K562 treated with DMSO at 1 percent for 48 hours (cell line): Measurements from ENCODE around the gene MPIG6B. TPM values are rescaled to one million over a fixed set of nuclear protein-coding genes. Genes with fewer than 3 reads are reported as not detected.

Experiments used
- total RNA-seq: library from RNA; unstranded; fragments of 300-600 nt; gene quantifications from 2 replicates; pipeline ENCODE4 v1.2.3, GENCODE V29; 2022; ENCODE audit warnings: low replicate concordance; ENCODE audit errors: extremely low read depth

The MPIG6B gene
- total RNA-seq = not detected in 2 replicates

DNA sequence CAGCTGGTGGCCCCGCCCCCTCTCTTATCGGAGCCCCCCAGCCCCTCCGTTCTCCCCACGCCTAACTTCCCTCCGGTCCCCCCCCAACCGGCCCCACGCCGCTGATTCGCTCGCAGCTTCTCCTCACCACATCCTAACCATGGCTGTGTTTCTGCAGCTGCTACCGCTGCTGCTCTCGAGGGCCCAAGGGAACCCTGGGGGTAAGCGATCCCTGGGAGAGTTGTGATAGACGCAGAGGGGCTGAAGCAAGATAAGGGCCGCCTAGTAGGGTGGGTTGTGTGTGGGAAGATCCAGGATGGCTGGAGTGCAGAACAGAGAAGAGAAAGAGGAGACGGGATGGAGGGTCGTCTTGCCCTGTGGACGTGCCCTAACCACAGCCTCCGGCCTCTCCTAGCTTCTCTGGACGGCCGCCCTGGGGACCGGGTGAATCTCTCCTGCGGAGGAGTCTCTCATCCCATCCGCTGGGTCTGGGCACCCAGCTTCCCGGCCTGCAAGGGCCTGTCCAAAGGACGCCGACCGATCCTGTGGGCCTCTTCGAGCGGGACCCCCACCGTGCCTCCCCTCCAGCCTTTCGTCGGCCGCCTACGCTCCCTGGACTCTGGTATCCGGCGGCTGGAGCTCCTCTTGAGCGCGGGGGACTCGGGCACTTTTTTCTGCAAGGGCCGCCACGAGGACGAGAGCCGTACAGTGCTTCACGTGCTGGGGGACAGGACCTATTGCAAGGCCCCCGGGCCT is at the start of gene MPIG6B:
Gene MPIG6B (plus strand): TSS at position 129 of the 735 bp plus-strand sequence. CDS start 11 bp downstream, at position 140.

DNA sequence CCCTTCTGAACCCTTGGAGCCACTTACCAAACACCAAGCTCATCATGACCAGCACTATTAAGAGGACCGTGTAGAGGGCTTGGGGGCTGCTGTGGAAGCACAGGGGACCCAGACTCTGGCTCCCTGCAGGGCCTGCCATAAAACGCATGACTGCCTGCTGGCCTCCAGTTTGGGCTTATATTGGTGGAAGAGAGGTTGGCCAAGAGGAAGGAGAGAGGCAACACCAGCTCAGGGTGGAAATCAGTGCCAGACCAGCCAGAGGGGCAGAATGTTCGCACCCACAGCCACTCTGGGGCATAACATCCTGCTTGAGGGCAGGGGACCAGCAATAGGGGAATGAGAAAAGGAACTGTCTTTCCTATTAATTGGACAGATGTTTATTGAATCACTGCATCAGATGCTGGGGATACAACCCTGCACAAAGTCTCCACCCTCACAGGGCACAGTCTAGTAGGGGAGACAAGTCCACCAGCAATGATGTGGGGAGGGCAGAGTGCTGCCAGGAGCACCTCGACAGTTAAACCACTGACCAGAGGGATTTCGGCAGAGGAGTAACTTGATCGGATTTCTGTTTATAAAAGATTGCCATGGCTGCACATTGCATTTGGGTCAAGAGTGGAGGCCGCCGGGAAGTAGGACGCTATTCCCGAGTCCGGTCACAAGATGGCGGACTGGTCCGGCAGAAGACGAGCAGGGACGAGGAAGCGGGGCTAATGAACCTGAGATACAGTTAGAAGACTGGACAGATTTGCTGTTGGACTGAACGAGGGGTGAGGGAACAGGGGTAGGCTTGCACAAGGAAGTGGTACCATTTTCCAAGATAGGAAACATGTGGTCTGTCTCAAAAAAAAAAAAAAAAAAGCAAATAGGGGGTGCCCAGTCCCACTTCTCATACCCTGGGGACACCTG is 42.7 kb upstream of the MPIG6B start, which contains the start of gene LY6G5C:
Gene LY6G5C (minus strand): TSS at position 842 of the 909 bp plus-strand sequence. CDS start 694 bp downstream, at position 148.

GRCh38 chr6:31702819-31703716 is 20.1 kb upstream of the MPIG6B start, which contains the start of gene ABHD16A:
Gene ABHD16A (minus strand): TSS chr6:31703324. CDS start chr6:31703281, 43 bp downstream.

DNA sequence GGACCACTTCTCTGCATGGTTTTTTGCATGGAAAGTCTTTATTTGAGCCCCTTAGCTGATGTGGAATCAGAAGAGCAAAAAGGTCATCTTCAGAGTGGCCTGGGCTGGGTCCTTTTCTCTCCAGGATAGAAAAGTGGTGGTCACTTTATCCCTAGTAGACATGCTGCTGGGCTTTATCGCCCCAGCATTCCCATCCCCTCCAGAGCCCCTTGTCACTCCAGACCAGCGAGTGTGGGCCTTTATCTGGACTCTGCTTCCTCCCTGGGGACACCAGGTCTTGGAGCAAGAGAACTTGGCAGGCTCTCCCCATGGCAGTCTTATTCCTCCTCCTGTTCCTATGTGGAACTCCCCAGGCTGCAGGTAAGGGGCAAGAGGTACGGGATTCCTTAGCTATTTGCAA is 16.6 kb upstream of the MPIG6B start, which contains the start of gene LY6G6F:
Gene LY6G6F (plus strand): TSS at position 268 of the 400 bp plus-strand sequence. CDS start 41 bp downstream, at position 309.

DNA sequence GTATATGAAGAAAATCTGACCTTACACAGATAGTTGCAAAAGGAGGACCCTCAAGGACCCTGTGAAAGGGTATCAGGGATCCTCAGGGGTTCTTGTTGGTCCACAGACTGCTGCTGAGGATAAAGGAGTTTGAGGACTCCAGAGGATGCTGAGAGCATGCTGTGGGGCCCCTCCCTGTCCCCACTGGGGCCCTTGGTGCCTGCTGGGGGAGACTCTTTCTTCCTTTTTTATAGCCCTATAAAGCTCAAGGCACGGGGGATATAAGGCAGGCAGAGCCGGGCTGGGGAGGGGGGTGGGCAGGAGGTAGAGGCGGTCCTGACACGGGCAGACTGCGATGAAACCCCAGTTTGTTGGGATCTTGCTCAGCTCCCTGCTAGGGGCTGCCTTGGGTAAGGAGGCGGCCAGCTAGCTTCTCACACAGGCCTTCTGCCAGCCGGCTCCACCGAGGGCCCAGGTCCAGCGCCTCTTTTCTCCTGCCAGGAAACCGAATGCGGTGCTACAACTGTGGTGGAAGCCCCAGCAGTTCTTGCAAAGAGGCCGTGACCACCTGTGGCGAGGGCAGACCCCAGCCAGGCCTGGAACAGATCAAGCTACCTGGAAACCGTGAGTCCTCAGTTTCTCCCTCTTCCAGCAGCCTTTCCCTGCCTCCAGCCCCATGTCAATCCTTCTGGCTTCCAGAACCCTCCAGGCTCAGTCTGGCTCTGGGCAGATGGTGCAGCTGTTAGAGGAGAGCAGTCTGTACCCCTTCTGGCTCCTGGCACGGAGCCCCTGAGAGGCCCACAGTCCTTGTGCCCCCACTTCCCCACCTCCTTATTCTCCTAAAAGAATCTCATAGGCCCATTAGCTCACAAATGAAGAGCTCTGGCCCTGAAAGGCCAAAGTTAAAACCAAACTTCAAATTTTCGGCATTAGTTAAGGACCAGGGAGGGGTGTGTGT is 7.9 kb upstream of the MPIG6B start, which contains the start of gene LY6G6D:
Gene LY6G6D (plus strand): TSS at position 327 of the 937 bp plus-strand sequence. CDS start 8 bp downstream, at position 335.

DNA sequence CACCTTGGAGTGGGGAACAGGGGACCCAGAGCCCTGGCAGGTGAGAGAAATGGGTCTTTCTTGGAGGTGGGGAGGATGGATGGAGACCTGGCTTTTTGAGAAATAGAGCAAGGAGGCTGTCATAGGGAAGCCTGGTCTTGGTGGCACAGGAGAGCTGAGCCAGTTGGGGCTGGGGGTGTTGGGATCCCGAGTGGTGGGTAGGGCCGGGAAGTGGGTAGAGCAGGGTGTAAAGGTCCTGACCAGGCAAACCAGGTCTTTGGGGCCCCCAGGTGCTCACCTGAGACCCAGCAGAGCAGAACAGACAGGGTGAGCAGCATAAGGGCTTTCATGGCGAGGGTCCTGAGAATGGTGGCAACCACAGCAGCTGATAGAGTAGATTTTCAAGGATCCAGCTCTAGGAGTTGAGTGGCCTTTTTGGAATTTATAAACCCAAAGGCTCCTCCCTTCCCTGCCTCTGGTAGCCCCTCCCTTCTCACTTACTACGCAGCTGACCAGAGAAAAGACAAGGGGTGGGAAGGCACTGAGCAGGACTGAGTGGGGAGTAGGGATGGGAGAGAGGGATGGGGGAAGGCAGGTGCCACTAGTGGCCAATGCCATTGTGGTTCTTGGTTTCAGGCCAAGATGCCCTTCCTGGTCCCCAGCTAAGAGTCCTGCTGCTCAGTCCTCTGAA is 1.7 kb upstream of the MPIG6B start, which contains the start of gene LY6G6C:
Gene LY6G6C (minus strand): TSS at position 396 of the 670 bp plus-strand sequence. CDS start 67 bp downstream, at position 329.

GRCh38 chr6:31728767-31729514 is 5.8 kb downstream of the MPIG6B start, which contains the start of gene DDAH2:
Gene DDAH2 (minus strand): TSS chr6:31729299. CDS start chr6:31729161, 138 bp downstream.

GRCh38 chr6:31736021-31736767 is 13.0 kb downstream of the MPIG6B start, which contains the start of gene CLIC1:
Gene CLIC1 (minus strand): TSS chr6:31736530. CDS start chr6:31736300, 230 bp downstream.

DNA sequence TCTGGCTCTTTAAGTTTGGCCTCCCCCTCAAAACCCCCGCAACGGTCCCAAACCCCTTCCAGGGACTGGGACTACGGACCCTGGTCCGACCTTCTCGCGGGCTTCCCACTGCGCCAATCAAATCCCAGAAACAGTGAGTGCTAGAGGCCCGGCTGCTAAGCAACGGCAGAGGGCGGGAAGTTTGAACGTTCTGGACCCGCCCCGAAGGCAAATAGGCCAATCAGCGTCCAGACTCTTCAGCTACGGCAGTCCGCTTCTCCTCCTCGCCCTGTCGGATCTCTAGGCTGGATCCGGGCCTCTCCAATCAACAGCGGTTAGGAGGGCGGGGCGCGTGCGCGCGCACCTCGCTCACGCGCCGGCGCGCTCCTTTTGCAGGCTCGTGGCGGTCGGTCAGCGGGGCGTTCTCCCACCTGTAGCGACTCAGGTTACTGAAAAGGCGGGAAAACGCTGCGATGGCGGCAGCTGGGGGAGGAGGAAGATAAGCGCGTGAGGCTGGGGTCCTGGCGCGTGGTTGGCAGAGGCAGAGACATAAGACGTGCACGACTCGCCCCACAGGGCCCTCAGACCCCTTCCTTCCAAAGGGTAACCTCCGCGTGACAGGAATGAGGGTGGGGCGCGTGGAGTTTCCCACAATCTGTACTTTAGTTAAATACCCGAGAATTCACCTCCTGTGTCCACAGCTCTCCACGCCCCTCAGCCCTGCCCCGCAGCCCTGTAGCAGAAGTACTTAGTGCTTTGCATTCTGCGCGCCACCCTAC is 16.6 kb downstream of the MPIG6B start, which contains the start of gene MSH5:
Gene MSH5 (plus strand): TSS at position 367 of the 758 bp plus-strand sequence. CDS start 462 bp downstream, outside the sequence.

GRCh38 chr6:31762356-31762755 is 39.2 kb downstream of the MPIG6B start, which contains the start of gene SAPCD1:
Gene SAPCD1 (plus strand): TSS chr6:31762656. CDS start chr6:31763055, 399 bp downstream.

Other genes with a start within 250 kb of the MPIG6B start
- gene MICB, start 225.2 kb upstream of the MPIG6B start, total RNA-seq = not detected in 2 replicates
- gene MCCD1, start 194.4 kb upstream of the MPIG6B start, total RNA-seq = not detected in 2 replicates
- not detected in 2 replicates for gene DDX39B, start 181.4 kb upstream of the MPIG6B start, total RNA-seq
- gene ATP6V1G2, start 176.8 kb upstream of the MPIG6B start, total RNA-seq = not detected in 2 replicates
- gene NFKBIL1, start 175.8 kb upstream of the MPIG6B start, total RNA-seq = not detected in 2 replicates
- gene LTA, start 151.1 kb upstream of the MPIG6B start, total RNA-seq = not detected in 2 replicates
- not detected in 2 replicates for gene TNF, start 147.8 kb upstream of the MPIG6B start, total RNA-seq
- gene LTB, start 140.9 kb upstream of the MPIG6B start, total RNA-seq = not detected in 2 replicates
- not detected in 2 replicates for gene LST1, start 137.1 kb upstream of the MPIG6B start, total RNA-seq
- gene NCR3, start 130.4 kb upstream of the MPIG6B start, total RNA-seq = not detected in 2 replicates
- not detected in 2 replicates for gene AIF1, start 108.1 kb upstream of the MPIG6B start, total RNA-seq
- 599 TPM in 1 of 2 replicates, not detected in the other for gene PRRC2A, start 102.7 kb upstream of the MPIG6B start, total RNA-seq
- 212 TPM in 1 of 2 replicates, not detected in the other for gene BAG6, start 70.7 kb upstream of the MPIG6B start, total RNA-seq
- not detected in 2 replicates for gene APOM, start 67.5 kb upstream of the MPIG6B start, total RNA-seq
- gene C6orf47, start 62.6 kb upstream of the MPIG6B start, total RNA-seq = not detected in 2 replicates
- not detected in 2 replicates for gene GPANK1, start 58.4 kb upstream of the MPIG6B start, total RNA-seq
- 596 TPM in 1 of 2 replicates, not detected in the other for gene CSNK2B, start 57.3 kb upstream of the MPIG6B start, total RNA-seq
- not detected in 2 replicates for gene LY6G5B, start 53.4 kb upstream of the MPIG6B start, total RNA-seq
- gene LY6G5C, start 42.3 kb upstream of the MPIG6B start, total RNA-seq = not detected in 2 replicates
- not detected in 2 replicates for gene ABHD16A, start 20.0 kb upstream of the MPIG6B start, total RNA-seq
- gene LY6G6F, start 16.5 kb upstream of the MPIG6B start, total RNA-seq = not detected in 2 replicates
- gene LY6G6D, start 8.0 kb upstream of the MPIG6B start, total RNA-seq = not detected in 2 replicates
- not detected in 2 replicates for gene LY6G6C, start 1.6 kb upstream of the MPIG6B start, total RNA-seq
- not detected in 2 replicates for gene DDAH2, start 5.9 kb downstream of the MPIG6B start, total RNA-seq
- gene CLIC1, start 13.2 kb downstream of the MPIG6B start, total RNA-seq = 1,281 TPM in 1 of 2 replicates, not detected in the other
- gene MSH5, start 16.6 kb downstream of the MPIG6B start, total RNA-seq = not detected in 2 replicates
- not detected in 2 replicates for gene SAPCD1, start 39.3 kb downstream of the MPIG6B start, total RNA-seq
- gene VWA7, start 54.0 kb downstream of the MPIG6B start, total RNA-seq = not detected in 2 replicates
- 668 TPM in 1 of 2 replicates, not detected in the other for gene VARS1, start 72.4 kb downstream of the MPIG6B start, total RNA-seq
- not detected in 2 replicates for gene LSM2, start 83.6 kb downstream of the MPIG6B start, total RNA-seq
- not detected in 2 replicates for gene HSPA1L, start 91.9 kb downstream of the MPIG6B start, total RNA-seq
- gene HSPA1A, start 92.2 kb downstream of the MPIG6B start, total RNA-seq = not detected in 2 replicates
- 760 TPM in 1 of 2 replicates, not detected in the other for gene HSPA1B, start 104.4 kb downstream of the MPIG6B start, total RNA-seq
- 455 TPM in 1 of 2 replicates, not detected in the other for gene NEU1, start 139.4 kb downstream of the MPIG6B start, total RNA-seq
- not detected in 2 replicates for gene SLC44A4, start 155.6 kb downstream of the MPIG6B start, total RNA-seq
- gene EHMT2, start 174.3 kb downstream of the MPIG6B start, total RNA-seq = not detected in 2 replicates
- not detected in 2 replicates for gene ZBTB12, start 178.7 kb downstream of the MPIG6B start, total RNA-seq
- not detected in 2 replicates for gene C2, start 204.3 kb downstream of the MPIG6B start, total RNA-seq
- not detected in 2 replicates for gene CFB, start 222.7 kb downstream of the MPIG6B start, total RNA-seq
- gene NELFE, start 235.6 kb downstream of the MPIG6B start, total RNA-seq = not detected in 2 replicates
- not detected in 2 replicates for gene SKIC2, start 235.8 kb downstream of the MPIG6B start, total RNA-seq
- 217 TPM in 1 of 2 replicates, not detected in the other for gene DXO, start 248.8 kb downstream of the MPIG6B start, total RNA-seq